HG03103 (cell line): ENCODE measurements around the gene HNRNPUL1.
"Not testable (repeated sequence)": the region's sequence is repeated elsewhere in the genome, so short reads cannot be mapped to it uniquely, and the experiment has no call there.

Experiments used
- ATAC-seq: cut with Tn5 transposase; IDR thresholded peaks from one replicate; pipeline ENCODE4 v1.9.1; 2021; ENCODE audit warnings: low read depth; ENCODE audit not compliant: unreplicated experiment

Gene HNRNPUL1

GRCh38 chr19:41273076-41273475, 8.9 kb downstream of the HNRNPUL1 start:
- no peak for ATAC-seq

- ATAC-seq, result no peak
These were observed 10.6 kb downstream of the HNRNPUL1 start for GRCh38 chr19:41274802-41275201.

- ATAC-seq, result no peak
These were observed 12.1 kb downstream of the HNRNPUL1 start for GRCh38 chr19:41276231-41276630.

GRCh38 chr19:41278478-41278877, 14.3 kb downstream of the HNRNPUL1 start:
- ATAC-seq, result no peak

- ATAC-seq, result no peak
These were observed 24.7 kb downstream of the HNRNPUL1 start for GRCh38 chr19:41288673-41289530.

GRCh38 chr19:41289814-41290213, 25.6 kb downstream of the HNRNPUL1 start:
- ATAC-seq, result not testable (repeated sequence)

- ATAC-seq, result no peak
These were observed 30.2 kb downstream of the HNRNPUL1 start for GRCh38 chr19:41294393-41294792.

- ATAC-seq, result no peak
These were observed 31.3 kb downstream of the HNRNPUL1 start for GRCh38 chr19:41295499-41295898.

GRCh38 chr19:41296433-41296871, 32.3 kb downstream of the HNRNPUL1 start:
- no peak for ATAC-seq

GRCh38 chr19:41297628-41298347, 33.6 kb downstream of the HNRNPUL1 start:
- peak; percentile 49 for ATAC-seq

GRCh38 chr19:41298348-41298964, 34.3 kb downstream of the HNRNPUL1 start:
- peak; percentile 15 for ATAC-seq

- no peak for ATAC-seq
These were observed 35.0 kb downstream of the HNRNPUL1 start for GRCh38 chr19:41299046-41299754.

- ATAC-seq, result no peak
These were observed 35.5 kb downstream of the HNRNPUL1 start for GRCh38 chr19:41299755-41300089.

- no peak for ATAC-seq
These were observed 36.4 kb downstream of the HNRNPUL1 start for GRCh38 chr19:41300555-41300954.

- no peak for ATAC-seq
These were observed 38.6 kb downstream of the HNRNPUL1 start for GRCh38 chr19:41302624-41303351.

GRCh38 chr19:41303954-41304353, 39.8 kb downstream of the HNRNPUL1 start:
- no peak for ATAC-seq

- no peak for ATAC-seq
These were observed 40.7 kb downstream of the HNRNPUL1 start for GRCh38 chr19:41304706-41305483.

GRCh38 chr19:41305927-41306793, 42.0 kb downstream of the HNRNPUL1 start:
- ATAC-seq, result no peak
